ENCODE results near the gene EIF4E2.
A peak's percentile ranks its signal among the peaks of the same experiment; 100 is the strongest.

The EIF4E2 gene

DNA sequence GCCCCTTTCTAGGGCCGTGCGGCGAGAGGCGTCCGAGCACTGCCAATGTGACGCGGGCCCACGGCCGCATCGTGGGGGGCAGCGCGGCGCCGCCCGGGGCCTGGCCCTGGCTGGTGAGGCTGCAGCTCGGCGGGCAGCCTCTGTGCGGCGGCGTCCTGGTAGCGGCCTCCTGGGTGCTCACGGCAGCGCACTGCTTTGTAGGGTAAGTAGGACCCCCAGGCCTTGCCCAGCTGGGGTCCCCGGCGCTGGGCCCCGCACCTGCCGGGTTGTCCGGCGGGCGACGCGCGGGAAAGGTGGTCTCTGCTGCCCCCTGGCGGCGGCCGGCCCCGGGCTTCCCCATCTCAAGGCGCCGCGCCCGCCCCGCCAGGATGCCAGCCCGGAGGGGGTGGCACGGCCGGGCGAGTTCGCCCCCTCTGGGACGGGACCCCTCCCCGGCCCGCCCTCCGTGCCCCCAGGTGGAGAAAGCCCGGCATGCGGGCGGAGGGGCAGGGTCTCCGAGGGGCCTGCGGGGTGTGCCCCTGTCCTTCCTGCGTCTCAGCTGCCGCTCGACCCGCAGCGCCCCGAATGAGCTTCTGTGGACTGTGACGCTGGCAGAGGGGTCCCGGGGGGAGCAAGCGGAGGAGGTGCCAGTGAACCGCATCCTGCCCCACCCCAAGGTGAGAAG lies 28.4 kb upstream of the EIF4E2 start:
- TF ChIP-seq, protein P1, sequence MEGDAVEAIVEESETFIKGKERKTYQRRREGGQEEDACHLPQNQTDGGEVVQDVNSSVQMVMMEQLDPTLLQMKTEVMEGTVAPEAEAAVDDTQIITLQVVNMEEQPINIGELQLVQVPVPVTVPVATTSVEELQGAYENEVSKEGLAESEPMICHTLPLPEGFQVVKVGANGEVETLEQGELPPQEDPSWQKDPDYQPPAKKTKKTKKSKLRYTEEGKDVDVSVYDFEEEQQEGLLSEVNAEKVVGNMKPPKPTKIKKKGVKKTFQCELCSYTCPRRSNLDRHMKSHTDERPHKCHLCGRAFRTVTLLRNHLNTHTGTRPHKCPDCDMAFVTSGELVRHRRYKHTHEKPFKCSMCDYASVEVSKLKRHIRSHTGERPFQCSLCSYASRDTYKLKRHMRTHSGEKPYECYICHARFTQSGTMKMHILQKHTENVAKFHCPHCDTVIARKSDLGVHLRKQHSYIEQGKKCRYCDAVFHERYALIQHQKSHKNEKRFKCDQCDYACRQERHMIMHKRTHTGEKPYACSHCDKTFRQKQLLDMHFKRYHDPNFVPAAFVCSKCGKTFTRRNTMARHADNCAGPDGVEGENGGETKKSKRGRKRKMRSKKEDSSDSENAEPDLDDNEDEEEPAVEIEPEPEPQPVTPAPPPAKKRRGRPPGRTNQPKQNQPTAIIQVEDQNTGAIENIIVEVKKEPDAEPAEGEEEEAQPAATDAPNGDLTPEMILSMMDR (IDR thresholded peaks at IDR 0.05; ENCODE audit: borderline replicate concordance, insufficient read depth, low read depth, low read length): peak; percentile 85
- H3K4me3 ChIP-seq (ENCODE audit: low read depth, low read length): no peak overlapping the region

DNA sequence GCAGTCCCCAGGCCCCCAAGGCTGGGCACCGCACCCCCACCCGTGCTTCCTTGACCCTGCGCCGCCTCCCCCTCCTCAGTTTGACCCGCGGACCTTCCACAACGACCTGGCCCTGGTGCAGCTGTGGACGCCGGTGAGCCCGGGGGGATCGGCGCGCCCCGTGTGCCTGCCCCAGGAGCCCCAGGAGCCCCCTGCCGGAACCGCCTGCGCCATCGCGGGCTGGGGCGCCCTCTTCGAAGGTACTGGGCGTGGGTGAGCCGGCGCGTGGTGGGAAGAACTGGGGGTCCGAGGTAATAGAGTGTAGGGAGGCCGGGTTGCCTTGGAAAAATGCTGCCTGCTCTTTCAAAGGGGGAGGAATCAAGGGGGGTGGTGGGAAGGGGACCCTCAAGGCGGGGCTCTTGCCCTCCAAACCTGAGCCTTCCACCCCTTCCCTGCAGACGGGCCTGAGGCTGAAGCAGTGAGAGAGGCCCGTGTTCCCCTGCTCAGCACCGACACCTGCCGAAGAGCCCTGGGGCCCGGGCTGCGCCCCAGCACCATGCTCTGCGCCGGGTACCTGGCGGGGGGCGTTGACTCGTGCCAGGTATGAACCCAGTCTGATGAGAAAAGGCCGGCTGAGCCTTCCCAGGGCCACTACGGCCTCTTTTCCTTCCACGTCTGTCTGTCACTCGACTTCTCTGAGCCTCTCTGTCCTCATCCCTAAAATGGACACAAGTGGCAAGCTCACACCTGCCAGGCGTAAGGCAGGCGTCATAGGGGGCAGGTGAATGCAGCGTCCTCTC lies 27.7 kb upstream of the EIF4E2 start:
- H3K4me3 ChIP-seq (ENCODE audit: low read depth, low read length): no peak overlapping the region

GRCh38 chr2:232523402-232523681 lies 27.1 kb upstream of the EIF4E2 start:
- TF ChIP-seq, protein P1 (IDR thresholded peaks at IDR 0.05; ENCODE audit: borderline replicate concordance, insufficient read depth, low read depth, low read length): no peak
- no peak overlapping the region for H3K4me3 ChIP-seq (ENCODE audit: low read depth, low read length)

More for the DNA sequence above, 27.7 kb upstream of the EIF4E2 start:
- TF ChIP-seq, protein P1 (IDR thresholded peaks at IDR 0.05; ENCODE audit: borderline replicate concordance, insufficient read depth, low read depth, low read length): no peak

DNA sequence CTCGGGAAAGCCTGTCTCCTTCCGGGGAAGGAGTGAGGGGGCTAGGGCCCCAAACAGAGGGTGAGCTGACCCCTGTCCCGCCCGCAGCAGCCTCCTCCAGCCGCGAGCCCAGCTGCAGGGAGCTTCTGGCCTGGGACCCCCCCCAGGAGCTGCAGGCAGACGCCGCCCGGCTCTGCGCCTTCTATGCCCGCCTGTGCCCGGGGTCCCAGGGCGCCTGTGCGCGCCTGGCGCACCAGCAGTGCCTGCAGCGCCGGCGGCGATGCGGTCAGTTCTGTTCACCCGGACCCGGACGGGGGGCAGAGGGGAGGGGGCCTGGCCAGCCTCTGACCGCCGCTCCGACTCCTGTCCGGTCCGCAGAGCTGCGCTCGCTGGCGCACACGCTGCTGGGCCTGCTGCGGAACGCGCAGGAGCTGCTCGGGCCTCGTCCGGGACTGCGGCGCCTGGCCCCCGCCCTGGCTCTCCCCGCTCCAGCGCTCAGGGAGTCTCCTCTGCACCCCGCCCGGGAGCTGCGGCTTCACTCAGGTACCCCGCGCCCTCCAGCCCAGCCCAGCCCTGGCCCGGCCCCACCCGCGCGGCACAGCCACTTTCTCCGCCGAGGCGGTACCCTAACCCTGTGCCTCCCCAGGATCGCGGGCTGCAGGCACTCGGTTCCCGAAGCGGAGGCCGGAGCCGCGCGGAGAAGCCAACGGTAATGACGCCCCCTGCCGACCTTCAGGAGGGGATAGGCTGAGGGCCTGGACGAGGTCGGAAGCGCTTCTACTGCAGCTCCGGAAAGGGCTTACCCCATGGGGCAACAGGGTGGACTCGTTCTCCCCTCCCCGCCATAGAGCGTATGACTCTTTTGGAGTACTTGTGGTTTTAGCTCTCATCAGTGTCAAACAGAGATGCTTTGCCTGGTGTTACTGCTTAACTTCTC lies 26.5 kb upstream of the EIF4E2 start:
- TF ChIP-seq, protein P1 (IDR thresholded peaks at IDR 0.05; ENCODE audit: borderline replicate concordance, insufficient read depth, low read depth, low read length): peak; percentile 18; the same call in 1 of the 2 replicates
- no peak overlapping the region for H3K4me3 ChIP-seq (ENCODE audit: low read depth, low read length)

DNA sequence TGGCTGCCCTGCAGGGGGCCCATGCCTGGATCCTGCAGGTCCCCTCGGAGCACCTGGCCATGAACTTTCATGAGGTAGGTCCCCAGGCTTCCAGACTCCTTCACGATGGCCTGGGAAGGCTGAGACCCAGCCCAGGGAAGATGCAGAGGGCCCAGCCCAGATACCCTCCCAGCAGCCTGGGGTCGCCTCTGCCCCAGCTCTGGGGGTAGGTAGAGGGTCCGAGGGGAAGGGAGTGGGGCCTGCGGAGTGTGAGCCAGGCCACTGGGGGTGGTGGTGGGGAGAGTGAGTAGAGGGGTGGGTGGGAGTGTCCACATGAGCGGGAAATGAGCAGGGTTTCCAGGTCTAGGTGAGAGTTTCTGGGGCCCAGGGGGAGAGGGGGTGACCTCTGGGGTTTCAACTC lies 25.7 kb upstream of the EIF4E2 start:
- H3K4me3 ChIP-seq (ENCODE audit: low read depth, low read length): no peak overlapping the region
- TF ChIP-seq, protein P1 (IDR thresholded peaks at IDR 0.05; ENCODE audit: borderline replicate concordance, insufficient read depth, low read depth, low read length): no peak

DNA sequence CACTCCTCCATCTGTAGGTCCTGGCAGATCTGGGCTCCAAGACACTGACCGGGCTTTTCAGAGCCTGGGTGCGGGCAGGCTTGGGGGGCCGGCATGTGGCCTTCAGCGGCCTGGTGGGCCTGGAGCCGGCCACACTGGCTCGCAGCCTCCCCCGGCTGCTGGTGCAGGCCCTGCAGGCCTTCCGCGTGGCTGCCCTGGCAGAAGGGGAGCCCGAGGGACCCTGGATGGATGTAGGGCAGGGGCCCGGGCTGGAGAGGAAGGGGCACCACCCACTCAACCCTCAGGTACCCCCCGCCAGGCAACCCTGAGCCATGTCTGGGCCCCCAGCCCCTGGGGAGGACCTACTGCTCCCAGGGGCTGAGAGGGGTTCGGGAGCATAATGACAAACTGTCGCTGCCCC lies 25.3 kb upstream of the EIF4E2 start:
- no peak overlapping the region for H3K4me3 ChIP-seq (ENCODE audit: low read depth, low read length)
- TF ChIP-seq, protein P1 (IDR thresholded peaks at IDR 0.05; ENCODE audit: borderline replicate concordance, insufficient read depth, low read depth, low read length): no peak

Measured in GM12875 (cell line).